B cell (primary cell): Measurements from ENCODE around the gene EIF2B4.

ENCODE experiments used
- CTCF ChIP-seq: fragments of 200-600 bp; IDR thresholded peaks from one replicate; pipeline ENCODE4 v1.8.0; 2022; ENCODE audit warnings: antibody characterized with exemption, mild to moderate bottlenecking
- EZH2 ChIP-seq: IDR thresholded peaks from 2 replicates; pipeline ENCODE4 v1.6.1; 2012; ENCODE audit warnings: borderline replicate concordance, low read depth, mild to moderate bottlenecking, moderate library complexity, low read length; ENCODE audit not compliant: insufficient read depth, poor library complexity, severe bottlenecking

DNA sequence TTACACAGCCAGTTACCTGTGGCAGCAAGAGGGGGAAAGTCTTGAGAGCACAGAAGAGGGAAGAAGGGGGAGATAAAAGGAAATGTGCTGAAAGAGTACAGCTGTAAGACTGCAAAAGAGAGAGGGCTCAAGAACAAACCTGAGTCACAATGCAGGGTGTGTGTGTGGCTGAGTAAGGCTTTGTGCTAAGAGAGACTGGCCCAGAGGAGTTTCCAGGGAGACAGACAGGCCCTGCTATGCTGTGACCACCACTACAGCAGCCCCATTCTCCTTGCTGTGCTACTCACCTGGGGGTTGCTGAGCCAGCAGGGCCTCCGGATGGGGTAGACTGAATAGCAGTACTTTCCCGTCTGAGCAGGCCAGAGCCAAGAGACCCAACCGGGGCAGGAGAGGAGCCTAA, 34.8 kb downstream of the EIF2B4 start:
- TF ChIP-seq CTCF (no peak), EZH2 (no peak)
